Calu3 (cell line): Measurements from ENCODE around the gene EFHC2. TPM values are rescaled to one million over a fixed set of nuclear protein-coding genes. Genes with fewer than 3 reads are reported as not detected.

Source experiments
- BruUV-seq: library from RNA; stranded (reverse); fragments of 400-500 nt; replicated peaks from 2 replicates; lab custom pipeline; 2021; lab: Mats Ljungman, UMichigan
- CTCF ChIA-PET: fragments of 300-600 bp; sonication (Branson Sonifier 250); formaldehyde crosslinking; loops from one replicate; lab custom pipeline; 2022; ENCODE audit warnings: antibody characterized with exemption; lab: Charles Lee
- DNase-seq: peaks from one replicate; pipeline ENCODE4 v3.0.0; 2022
- H3K27ac Mint-ChIP-seq: one replicate; pipeline ENCODE4 v1.8.0; 2022; ENCODE audit warnings: mixed read lengths; ENCODE audit not compliant: unreplicated experiment
- H3K27me3 Mint-ChIP-seq: one replicate; pipeline ENCODE4 v1.8.0; 2022; ENCODE audit warnings: mixed read lengths; ENCODE audit not compliant: unreplicated experiment
- H3K36me3 Mint-ChIP-seq: one replicate; pipeline ENCODE4 v1.8.0; 2022; ENCODE audit warnings: mild to moderate bottlenecking, moderate library complexity, mixed read lengths; ENCODE audit not compliant: insufficient read depth, unreplicated experiment
- H3K4me1 Mint-ChIP-seq: one replicate; pipeline ENCODE4 v1.8.0; 2022; ENCODE audit warnings: mild to moderate bottlenecking, low read depth, mixed read lengths; ENCODE audit not compliant: unreplicated experiment
- H3K4me3 Mint-ChIP-seq: one replicate; pipeline ENCODE4 v1.8.0; 2022; ENCODE audit warnings: mild to moderate bottlenecking, low read depth, moderate library complexity, mixed read lengths; ENCODE audit not compliant: unreplicated experiment
- H3K9me3 Mint-ChIP-seq: one replicate; pipeline ENCODE4 v1.8.0; 2022; ENCODE audit warnings: low read depth, mixed read lengths; ENCODE audit not compliant: unreplicated experiment
- CTCF ChIP-seq: fragments of 200-600 bp; IDR thresholded peaks from one replicate; pipeline ENCODE4 v1.8.0; 2022; ENCODE audit warnings: antibody characterized with exemption; ENCODE audit not compliant: unreplicated experiment
- intact Hi-C: fragments of 100-400 bp; cut with micrococcal nuclease; formaldehyde crosslinking; loops from one replicate; pipeline ENCODE4 v1.10.0; 2022; ENCODE audit not compliant: unreplicated experiment
- total RNA-seq: library from RNA; stranded (reverse); gene quantifications from 2 replicates; pipeline ENCODE4 v1.2.3, GENCODE V29; 2022

Gene EFHC2
- total RNA-seq, 1 experiment from 2014 or later: 1.7 TPM

DNA sequence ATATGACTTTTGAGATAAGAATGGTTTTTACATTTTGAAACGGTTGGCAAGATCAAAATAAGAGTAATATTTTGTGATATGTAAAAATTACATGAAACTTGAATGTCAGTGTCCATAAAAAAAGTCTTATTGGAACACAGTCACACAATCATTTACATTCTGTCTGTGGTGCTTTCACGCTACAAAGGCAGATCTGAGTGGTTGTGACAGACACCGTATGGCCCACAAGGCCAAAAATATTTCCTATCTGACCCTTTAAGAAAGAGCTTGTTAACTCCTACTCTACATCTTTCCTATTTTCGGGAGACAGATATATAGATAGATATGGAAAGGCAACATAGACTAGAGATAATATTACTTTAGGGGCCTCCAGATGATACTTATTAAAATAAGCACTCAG is 101.9 kb downstream of the EFHC2 start:
- intact Hi-C loops: loop anchor here (5.0 to 10.0 kb wide), 2 partner anchors 214 to 407 kb away; no protein-coding TSS in a partner anchor
- no peak for TF ChIP-seq CTCF
- Mint-ChIP-seq H3K36me3 (no peaks in the 10 kb centered on the region), H3K4me1 (peaks cover 26% of the 10 kb centered on the region), H3K27me3 (no peaks in the 10 kb centered on the region), H3K4me3 (no peak overlapping the region), H3K27ac (no peak overlapping the region), H3K9me3 (no peaks in the 10 kb centered on the region)
- CTCF ChIA-PET: no interaction called here
- DNase-seq: no peak
- no TSS peak for BruUV-seq

DNA sequence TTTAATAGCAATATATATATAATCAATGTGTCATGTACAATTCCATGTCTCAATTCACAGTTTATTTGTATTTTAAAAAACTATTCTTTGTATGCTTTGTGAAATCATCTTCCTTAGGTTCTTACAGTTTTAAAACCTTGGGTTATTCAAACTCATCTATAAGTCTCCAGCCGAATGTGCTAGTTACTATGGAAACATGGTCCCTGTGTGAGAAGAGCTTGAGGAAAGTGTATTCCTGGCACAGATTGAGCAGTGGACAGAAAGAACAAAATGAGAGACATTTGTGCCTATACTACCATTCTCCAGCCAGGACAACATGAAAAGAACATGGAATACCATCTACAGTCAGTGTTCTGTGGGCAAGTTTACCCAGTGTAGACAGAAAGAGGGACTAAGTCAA is 103.4 kb downstream of the EFHC2 start:
- H3K9me3 Mint-ChIP-seq: no peaks in the 10 kb centered on the region
- no peak for DNase-seq
- no peak overlapping the region for H3K27ac Mint-ChIP-seq
- intact Hi-C loops: loop anchor here (5.0 to 10.0 kb wide), 2 partner anchors 213 to 405 kb away; no protein-coding TSS in a partner anchor
- H3K4me1 Mint-ChIP-seq: peaks cover 26% of the 10 kb centered on the region
- no peak overlapping the region for H3K4me3 Mint-ChIP-seq
- no peaks in the 10 kb centered on the region for H3K27me3 Mint-ChIP-seq
- no TSS peak for BruUV-seq
- H3K36me3 Mint-ChIP-seq: no peaks in the 10 kb centered on the region
- no peak for TF ChIP-seq CTCF
- CTCF ChIA-PET: no interaction called here

DNA sequence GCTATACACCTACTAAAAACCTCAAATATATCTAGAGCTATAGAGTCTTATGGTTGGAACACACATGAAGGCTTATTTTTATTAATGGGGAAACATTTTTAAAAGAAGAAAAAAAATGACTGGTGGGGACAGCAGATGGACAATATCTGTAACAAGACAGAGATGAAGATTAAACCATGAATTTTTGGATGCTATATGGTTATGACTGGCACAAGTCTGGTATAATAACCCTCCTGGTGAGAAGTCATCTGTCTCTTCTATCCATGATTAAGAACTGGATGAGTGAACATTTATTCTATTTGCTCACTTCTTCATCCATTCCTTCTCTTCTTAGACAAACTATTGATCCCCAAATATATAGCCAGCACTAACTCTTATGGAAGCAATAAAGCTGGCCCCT is 104.4 kb downstream of the EFHC2 start:
- no TSS peak for BruUV-seq
- intact Hi-C loops: no loop called here
- no peak overlapping the region for H3K4me3 Mint-ChIP-seq
- peaks cover 24% of the 10 kb centered on the region for H3K4me1 Mint-ChIP-seq
- no peaks in the 10 kb centered on the region for H3K27me3 Mint-ChIP-seq
- no peaks in the 10 kb centered on the region for H3K36me3 Mint-ChIP-seq
- CTCF ChIA-PET: interaction anchor here (0.5 kb wide), 1 partner anchor 328 kb away, joined by 3 read pairs; no protein-coding TSS in a partner anchor
- H3K9me3 Mint-ChIP-seq: no peaks in the 10 kb centered on the region
- H3K27ac Mint-ChIP-seq: no peak overlapping the region
- no peak for TF ChIP-seq CTCF
- no peak for DNase-seq

- Mint-ChIP-seq H3K27ac (no peak overlapping the region), H3K36me3 (no peaks in the 10 kb centered on the region), H3K4me1 (peaks cover 5% of the 10 kb centered on the region), H3K4me3 (no peak overlapping the region), H3K9me3 (no peaks in the 10 kb centered on the region), H3K27me3 (no peaks in the 10 kb centered on the region)
- no peak for TF ChIP-seq CTCF
- CTCF ChIA-PET: no interaction called here
- no TSS peak for BruUV-seq
- DNase-seq: no peak
- intact Hi-C loops: no loop called here
These were observed 107.9 kb downstream of the EFHC2 start for GRCh38 chrX:44235534-44235933.
